H1 (cell line): ENCODE results near the gene UBTD2.

ENCODE experiments used
- CEBPB ChIP-seq: IDR thresholded peaks from 2 replicates; pipeline ENCODE4 v1.6.1; 2012; ENCODE audit warnings: low read depth, low read length
- CTCF ChIP-seq, 3 experiments: IDR thresholded peaks; 1 replicate in 2 of 3; 2 replicates in 1 of 3; pipeline versions ENCODE4 v1.5.1 to v1.6.1; 2011; ENCODE audit warnings: low read length in 3 of 3, mild to moderate bottlenecking in 3 of 3, inconsistent platforms in 2 of 3, low read depth in 1 of 3, moderate library complexity in 1 of 3; ENCODE audit not compliant: insufficient read depth in 1 of 3; ENCODE audit errors: control extremely low read depth in 1 of 3
- EP300 ChIP-seq, 2 experiments: IDR thresholded peaks; 1 replicate in 1 of 2; 2 replicates in 1 of 2; pipeline ENCODE4 v1.6.1; 2011 to 2012; ENCODE audit warnings: low read depth in 2 of 2, low read length in 2 of 2, mild to moderate bottlenecking in 2 of 2, borderline replicate concordance in 1 of 2, inconsistent platforms in 1 of 2, moderate library complexity in 1 of 2
- POLR2A ChIP-seq, 2 experiments: IDR thresholded peaks; 1 replicate in 1 of 2; 2 replicates in 1 of 2; pipeline ENCODE4 v1.6.1; 2011; ENCODE audit warnings: low read depth in 2 of 2, low read length in 2 of 2, mild to moderate bottlenecking in 2 of 2; ENCODE audit errors: control extremely low read depth in 1 of 2
- RBBP5 ChIP-seq: IDR thresholded peaks from 2 replicates; pipeline ENCODE4 v1.7.1; 2012; ENCODE audit warnings: low read depth, mild to moderate bottlenecking, inconsistent platforms, low read length, moderate library complexity, borderline replicate concordance
- SIN3A ChIP-seq, 2 experiments: IDR thresholded peaks in 1 of 2; conservative IDR thresholded peaks in 1 of 2; 2 replicates each; pipeline ENCODE4 v1.6.1; 2011 to 2012; ENCODE audit warnings: low read length in 2 of 2, improper control_type of control experiment in 1 of 2, low read depth in 1 of 2, mild to moderate bottlenecking in 1 of 2
- YY1 ChIP-seq: IDR thresholded peaks from 2 replicates; pipeline ENCODE4 v1.6.1; 2011; ENCODE audit warnings: low read depth, mild to moderate bottlenecking, low read length

GRCh38 chr5:172235132-172235780, 48.3 kb downstream of the UBTD2 start:
- TF ChIP-seq POLR2A (IDR thresholded peaks at IDR 0.05; ENCODE audit: control extremely low read depth in 1 of 2, low read depth in 2 of 2, low read length in 2 of 2) (no peak), CTCF (IDR thresholded peaks at IDR 0.05; ENCODE audit: control extremely low read depth in 1 of 3, insufficient read depth in 1 of 3, low read depth in 1 of 3, low read length in 3 of 3) (no peak), SIN3A (conservative IDR thresholded peaks at IDR 0.05 in 1 of 2, IDR thresholded peaks at IDR 0.05 in 1 of 2; ENCODE audit: low read depth in 1 of 2, low read length in 2 of 2) (no peak), EP300 (IDR thresholded peaks at IDR 0.05; ENCODE audit: borderline replicate concordance in 1 of 2, low read depth in 2 of 2, low read length in 2 of 2) (no peak), YY1 (no peak), RBBP5 (no peak), CEBPB (no peak)
